Activated CD4-positive, alpha-beta memory T cell treated with anti-CD3 and anti-CD28 coated beads, Interleukin-2, amount 10 ng/mL, durations not matched to agents 7 days and 5 days (primary cell): ENCODE data around the gene RFX1. TPM values are rescaled to one million over a fixed set of nuclear protein-coding genes. Genes with fewer than 3 reads are reported as not detected.
"Not testable (repeated sequence)": the region's sequence is repeated elsewhere in the genome, so short reads cannot be mapped to it uniquely, and the experiment has no call there.

ENCODE experiments used
- CTCF ChIA-PET: fragments of 350-600 bp; sonication (Branson Sonifier 250); formaldehyde crosslinking; loops from one replicate; lab custom pipeline; 2021; ENCODE audit warnings: antibody characterized with exemption, inconsistent platforms; lab: Charles Lee
- POLR2A ChIA-PET: fragments of 350-600 bp; sonication (Branson Sonifier 250); formaldehyde crosslinking; loops from one replicate; lab custom pipeline; 2021; ENCODE audit warnings: antibody characterized with exemption; lab: Charles Lee
- DNase-seq: peaks from one replicate; pipeline ENCODE4 v3.0.0-alpha.2; 2020
- H3K27ac Mint-ChIP-seq: one replicate; pipeline ENCODE4 v1.8.0; 2021; ENCODE audit warnings: mild to moderate bottlenecking, mixed read lengths
- H3K27me3 Mint-ChIP-seq: one replicate; pipeline ENCODE4 v1.8.0; 2021; ENCODE audit warnings: mixed read lengths
- H3K36me3 Mint-ChIP-seq: one replicate; pipeline ENCODE4 v1.8.0; 2021; ENCODE audit warnings: low read depth, mixed read lengths
- H3K4me1 Mint-ChIP-seq: one replicate; pipeline ENCODE4 v1.8.0; 2021; ENCODE audit warnings: mixed read lengths
- H3K4me3 Mint-ChIP-seq: one replicate; pipeline ENCODE4 v1.8.0; 2021; ENCODE audit warnings: mild to moderate bottlenecking, mixed read lengths
- H3K9me3 Mint-ChIP-seq: one replicate; pipeline ENCODE4 v1.8.0; 2021; ENCODE audit warnings: mixed read lengths
- total RNA-seq, 2 experiments: library from RNA; stranded (reverse); gene quantifications; one replicate each; pipeline ENCODE4 v1.2.3, GENCODE V29; 2021

RFX1 gene
- total RNA-seq, 2 experiments from 2014 or later, result 16.8 to 18.6 TPM

DNA sequence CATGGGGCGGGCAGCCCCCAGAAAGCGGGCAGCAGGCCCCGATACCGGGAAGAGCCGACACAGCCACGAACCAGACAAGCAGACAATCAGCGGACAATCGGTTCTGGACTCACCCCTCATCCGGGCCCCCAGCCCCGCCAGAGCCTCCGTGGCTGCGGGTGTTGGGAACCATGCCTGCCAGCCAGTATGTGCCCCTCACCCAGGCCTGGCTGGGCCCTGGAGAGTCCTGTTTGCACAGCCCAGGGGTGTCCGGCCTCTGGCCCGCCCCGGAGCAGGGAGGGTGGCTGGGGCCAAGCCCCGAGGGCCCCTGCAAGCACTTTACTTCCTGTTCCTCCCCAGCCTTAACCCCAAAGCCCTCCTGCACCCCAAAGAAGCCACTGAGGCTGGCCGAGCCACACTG, 75.7 kb downstream of the RFX1 start:
- H3K4me3 Mint-ChIP-seq, result no peak overlapping the region
- no peaks in the 10 kb centered on the region for H3K9me3 Mint-ChIP-seq
- DNase-seq, result no peak
- peaks cover 15% of the 10 kb centered on the region for H3K36me3 Mint-ChIP-seq
- no peak overlapping the region for H3K27ac Mint-ChIP-seq
- H3K4me1 Mint-ChIP-seq, result peaks cover 12% of the 10 kb centered on the region
- ChIA-PET CTCF (no interaction called here), POLR2A (no interaction called here)
- peaks cover 5% of the 10 kb centered on the region for H3K27me3 Mint-ChIP-seq

DNA sequence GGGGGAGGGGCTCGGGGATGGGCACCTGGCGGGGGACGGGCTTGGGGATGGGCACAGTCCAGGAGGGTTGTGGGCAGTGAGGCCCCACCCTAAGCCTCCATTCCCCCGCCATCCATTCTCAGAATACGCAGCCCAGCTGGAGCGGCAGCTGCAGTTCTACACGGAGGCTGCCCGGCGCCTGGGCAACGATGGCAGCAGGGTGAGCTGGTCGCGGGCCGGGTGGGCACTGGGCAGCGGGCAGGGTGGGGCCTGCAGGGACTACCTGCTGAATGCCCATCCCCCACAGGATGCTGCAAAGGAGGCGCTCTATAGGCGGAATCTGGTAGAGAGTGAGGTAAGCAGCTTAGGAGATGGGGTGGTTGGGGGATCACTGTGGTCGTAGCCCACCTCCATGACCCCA, 76.2 kb downstream of the RFX1 start:
- Mint-ChIP-seq H3K9me3 (no peaks in the 10 kb centered on the region), H3K36me3 (peaks cover 17% of the 10 kb centered on the region), H3K27me3 (peaks cover 5% of the 10 kb centered on the region), H3K27ac (no peak overlapping the region), H3K4me1 (peaks cover 12% of the 10 kb centered on the region), H3K4me3 (no peak overlapping the region)
- DNase-seq, result no peak
- CTCF ChIA-PET, result no interaction called here
- POLR2A ChIA-PET, result no interaction called here

DNA sequence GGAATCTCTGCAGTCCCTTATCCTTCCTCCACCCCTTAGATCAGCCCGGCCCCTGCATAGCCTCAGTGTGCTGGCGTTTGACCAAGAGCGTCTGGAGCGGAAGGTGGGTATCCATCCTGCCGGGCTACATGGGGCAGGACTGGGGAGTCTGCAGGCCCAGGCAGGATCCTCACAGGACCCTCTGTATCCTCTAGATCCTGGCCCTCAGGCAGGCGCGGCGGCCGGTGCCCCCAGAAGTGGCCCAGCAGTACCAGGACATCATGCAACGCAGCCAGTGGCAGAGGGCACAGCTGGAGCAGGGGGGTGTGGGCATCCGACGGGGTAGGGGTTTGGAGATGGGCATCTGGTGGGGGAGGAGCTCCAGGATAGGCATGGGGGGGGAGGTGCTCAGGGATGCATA, 76.8 kb downstream of the RFX1 start:
- Mint-ChIP-seq H3K27me3 (peaks cover under 1% of the 10 kb centered on the region), H3K4me1 (peaks cover 12% of the 10 kb centered on the region), H3K36me3 (peaks cover 20% of the 10 kb centered on the region), H3K4me3 (no peak overlapping the region), H3K27ac (no peak overlapping the region), H3K9me3 (no peaks in the 10 kb centered on the region)
- CTCF ChIA-PET, result no interaction called here
- POLR2A ChIA-PET, result no interaction called here
- no peak for DNase-seq

DNA sequence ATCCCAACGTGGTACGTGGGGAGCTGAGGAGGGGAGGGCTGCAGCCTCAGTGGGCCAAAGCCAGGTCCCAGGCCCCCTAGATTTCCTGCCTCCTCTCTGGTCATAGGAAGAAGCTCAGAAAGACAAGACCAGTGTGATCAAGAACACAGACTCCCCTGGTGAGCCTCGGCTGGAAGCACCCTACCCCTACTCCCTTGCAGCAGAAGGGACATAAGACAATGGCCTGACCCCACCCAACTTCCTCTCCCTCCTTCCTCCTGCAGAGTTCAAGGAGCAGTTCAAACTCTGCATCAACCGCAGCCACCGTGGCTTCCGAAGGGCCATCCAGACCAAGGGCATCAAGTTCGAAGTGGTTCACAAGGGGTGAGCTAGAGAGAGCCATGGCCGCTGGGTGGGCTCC, 79.4 kb downstream of the RFX1 start:
- Mint-ChIP-seq H3K27me3 (no peaks in the 10 kb centered on the region), H3K9me3 (no peaks in the 10 kb centered on the region), H3K4me3 (no peak overlapping the region), H3K27ac (peak overlapping the region; percentile 40), H3K36me3 (peaks cover 35% of the 10 kb centered on the region), H3K4me1 (peaks cover 12% of the 10 kb centered on the region)
- ChIA-PET POLR2A (no interaction called here), CTCF (interaction anchor here (1.6 kb wide), 1 partner anchor 10 kb away, joined by 3 read pairs; no protein-coding TSS in a partner anchor)
- no peak for DNase-seq

DNA sequence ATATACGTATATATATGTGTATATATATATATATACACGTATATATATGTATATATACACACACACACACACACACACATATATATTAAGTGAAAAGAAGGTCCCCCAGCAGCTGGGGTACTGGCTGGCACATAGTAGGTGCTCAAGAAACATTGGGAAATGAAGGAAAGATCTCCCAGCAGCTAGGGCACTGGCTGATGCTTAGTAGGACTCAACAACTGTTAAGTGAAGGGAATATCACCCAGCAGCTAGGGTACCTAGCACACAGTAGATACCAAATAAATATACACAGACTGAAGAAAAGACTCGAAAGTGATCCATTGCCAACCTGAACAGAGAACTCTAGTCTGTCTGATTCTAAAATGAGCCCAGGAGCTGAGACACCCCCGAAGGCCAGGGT, 80.1 kb downstream of the RFX1 start:
- Mint-ChIP-seq H3K9me3 (peaks cover 3% of the 10 kb centered on the region), H3K4me1 (peaks cover 12% of the 10 kb centered on the region), H3K36me3 (peaks cover 42% of the 10 kb centered on the region), H3K27ac (peak overlapping the region; percentile 45), H3K27me3 (no peaks in the 10 kb centered on the region), H3K4me3 (no peak overlapping the region)
- ChIA-PET CTCF (interaction anchor here (0.5 to 1.6 kb wide), 2 partner anchors 9 to 152 kb away, joined by 3 read pairs; no protein-coding TSS in a partner anchor), POLR2A (no interaction called here)
- DNase-seq, result no peak

DNA sequence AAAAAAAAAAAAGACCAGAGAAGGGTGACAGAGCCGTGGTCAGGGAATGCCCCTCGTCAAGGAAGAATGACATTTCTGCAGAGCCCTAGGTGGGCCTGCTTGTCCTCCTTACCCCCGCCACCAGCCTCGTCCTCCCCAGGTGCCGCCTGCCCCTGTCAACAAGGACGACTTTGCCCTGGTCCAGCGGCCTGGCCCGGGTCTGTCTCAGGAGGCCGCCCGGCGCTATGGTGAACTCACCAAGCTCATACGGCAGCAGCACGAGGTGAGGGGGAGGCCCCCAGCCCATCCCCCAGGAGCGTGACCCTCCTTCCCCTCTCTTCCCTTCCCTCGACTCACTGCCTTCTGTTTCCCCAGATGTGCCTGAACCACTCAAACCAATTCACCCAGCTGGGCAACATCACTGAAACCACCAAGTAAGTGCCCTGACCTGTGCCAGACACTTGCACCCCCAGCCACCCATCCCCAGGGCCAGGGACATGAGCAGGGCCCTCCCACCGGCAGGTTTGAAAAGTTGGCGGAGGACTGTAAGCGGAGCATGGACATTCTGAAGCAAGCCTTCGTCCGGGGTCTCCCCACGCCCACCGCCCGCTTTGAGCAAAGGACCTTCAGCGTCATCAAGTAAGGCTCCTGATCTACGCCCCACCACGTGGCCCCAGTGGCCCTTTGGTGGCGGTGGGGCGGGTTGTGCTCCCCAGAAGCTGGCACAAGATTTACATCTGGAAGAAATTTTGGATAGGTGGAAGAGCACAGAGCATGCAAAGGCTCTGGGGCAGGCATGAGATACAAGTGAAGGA, 82.7 kb downstream of the RFX1 start:
- Mint-ChIP-seq H3K4me1 (peaks cover 12% of the 10 kb centered on the region), H3K4me3 (no peak overlapping the region), H3K9me3 (peaks cover 4% of the 10 kb centered on the region), H3K27me3 (no peaks in the 10 kb centered on the region), H3K27ac (no peak overlapping the region), H3K36me3 (peaks cover 57% of the 10 kb centered on the region)
- DNase-seq, result no peak
- CTCF ChIA-PET, result no interaction called here
- POLR2A ChIA-PET, result no interaction called here

DNA sequence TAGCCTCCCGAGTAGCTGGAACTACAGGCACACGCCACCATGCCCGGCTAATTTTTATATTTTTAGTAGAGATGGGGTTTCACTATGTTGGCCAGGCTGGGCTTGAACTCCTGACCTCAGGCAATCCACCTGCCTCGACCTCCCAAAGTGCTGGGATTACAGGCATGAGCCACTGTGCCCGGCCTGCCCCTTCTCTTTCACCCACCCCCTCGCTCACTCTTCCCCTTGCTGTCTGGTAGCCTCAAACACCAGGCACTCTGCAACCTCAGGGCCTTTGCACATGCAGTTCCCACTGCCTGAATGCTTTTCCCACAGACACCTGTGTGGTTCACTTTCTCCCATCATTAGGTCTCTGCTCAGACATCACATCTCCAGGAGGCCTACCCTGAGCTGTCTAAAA, 84.0 kb downstream of the RFX1 start:
- CTCF ChIA-PET, result interaction anchor here (1.7 kb wide), 1 partner anchor 215 kb away, joined by 4 read pairs; the partner anchor contains the start of gene ASF1B
- POLR2A ChIA-PET, H3K4me3 Mint-ChIP-seq, H3K27me3 Mint-ChIP-seq, DNase-seq, H3K27ac Mint-ChIP-seq, H3K9me3 Mint-ChIP-seq: not testable (repeated sequence)
- peaks cover 11% of the 10 kb centered on the region for H3K4me1 Mint-ChIP-seq
- peaks cover 56% of the 10 kb centered on the region for H3K36me3 Mint-ChIP-seq

DNA sequence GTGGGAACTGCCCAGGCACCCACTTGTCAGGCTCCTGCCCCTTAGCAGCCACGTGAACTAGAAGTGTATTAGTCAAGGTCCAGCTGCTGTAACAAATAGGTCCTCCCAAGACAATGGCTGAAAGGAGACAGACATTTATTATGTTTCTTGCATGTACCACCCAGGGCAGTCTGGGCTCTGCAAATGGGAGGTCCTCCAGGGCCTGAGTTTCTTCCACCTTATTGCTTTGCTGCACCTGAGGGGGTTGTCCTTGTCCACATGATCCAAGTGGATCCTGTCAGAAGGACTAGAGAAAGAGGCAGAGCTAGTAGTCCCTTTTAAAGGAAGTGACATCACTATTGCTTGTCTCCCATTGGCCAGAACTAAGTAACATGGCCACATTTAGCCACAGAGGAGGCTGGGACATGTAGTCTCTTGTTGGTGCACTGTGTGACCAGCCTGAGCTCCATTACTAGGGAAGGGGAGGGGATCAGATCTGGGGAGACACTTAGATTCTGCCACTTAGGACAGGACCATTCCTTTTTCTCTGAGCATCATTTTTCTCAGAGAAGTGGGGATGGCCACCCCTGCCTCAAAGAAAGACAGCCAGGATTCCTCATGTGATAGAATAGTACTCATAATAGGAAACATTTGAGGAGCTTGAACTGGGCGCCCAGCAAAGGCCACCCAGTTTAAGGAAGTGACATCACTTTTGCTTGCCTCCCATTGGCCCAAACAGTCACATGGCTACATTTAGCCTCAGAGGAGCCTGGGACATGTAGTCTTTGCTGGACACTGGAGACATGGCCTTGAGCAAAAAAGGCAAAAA, 85.0 kb downstream of the RFX1 start:
- ChIA-PET CTCF (interaction anchor here (0.6 to 1.7 kb wide), 3 partner anchors 10 to 216 kb away, joined by 3 to 4 read pairs (median 4); partner anchors contain the start of gene ASF1B), POLR2A (interaction anchor here (0.7 to 1.3 kb wide), 3 partner anchors 10 to 110 kb away, joined by 3 to 5 read pairs (median 3); partner anchors contain the start of gene IL27RA)
- H3K27ac Mint-ChIP-seq, result no peak overlapping the region
- peaks cover 49% of the 10 kb centered on the region for H3K36me3 Mint-ChIP-seq
- no peaks in the 10 kb centered on the region for H3K27me3 Mint-ChIP-seq
- peak; percentile 46 for DNase-seq
- H3K4me3 Mint-ChIP-seq, result no peak overlapping the region
- peaks cover 3% of the 10 kb centered on the region for H3K4me1 Mint-ChIP-seq
- H3K9me3 Mint-ChIP-seq, result peaks cover 4% of the 10 kb centered on the region

DNA sequence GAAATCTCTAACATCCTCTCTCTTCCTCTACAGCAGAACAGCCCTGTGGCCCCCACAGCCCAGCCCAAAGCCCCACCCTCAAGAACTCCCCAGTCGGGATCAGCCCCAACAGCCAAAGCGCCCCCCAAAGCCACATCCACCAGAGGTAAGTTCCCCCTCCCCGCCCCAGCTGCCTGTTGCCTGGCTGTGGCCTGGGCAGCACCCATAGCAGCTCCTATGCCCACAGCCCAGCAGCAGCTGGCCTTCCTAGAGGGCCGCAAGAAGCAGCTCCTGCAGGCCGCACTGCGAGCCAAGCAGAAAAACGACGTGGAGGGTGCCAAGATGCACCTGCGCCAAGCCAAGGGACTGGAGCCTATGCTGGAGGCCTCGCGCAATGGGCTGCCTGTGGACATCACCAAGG, 85.6 kb downstream of the RFX1 start:
- peaks cover 4% of the 10 kb centered on the region for H3K9me3 Mint-ChIP-seq
- CTCF ChIA-PET, result interaction anchor here (1.4 to 1.7 kb wide), 2 partner anchors 18 to 216 kb away, joined by 4 read pairs; partner anchors contain the start of gene ASF1B
- no peak overlapping the region for H3K4me3 Mint-ChIP-seq
- H3K36me3 Mint-ChIP-seq, result peaks cover 47% of the 10 kb centered on the region
- no peaks in the 10 kb centered on the region for H3K4me1 Mint-ChIP-seq
- no peak overlapping the region for H3K27ac Mint-ChIP-seq
- POLR2A ChIA-PET, result interaction anchor here (0.7 to 1.3 kb wide), 3 partner anchors 9 to 111 kb away, joined by 3 to 5 read pairs (median 3); partner anchors contain the start of gene IL27RA
- no peak for DNase-seq
- no peaks in the 10 kb centered on the region for H3K27me3 Mint-ChIP-seq

DNA sequence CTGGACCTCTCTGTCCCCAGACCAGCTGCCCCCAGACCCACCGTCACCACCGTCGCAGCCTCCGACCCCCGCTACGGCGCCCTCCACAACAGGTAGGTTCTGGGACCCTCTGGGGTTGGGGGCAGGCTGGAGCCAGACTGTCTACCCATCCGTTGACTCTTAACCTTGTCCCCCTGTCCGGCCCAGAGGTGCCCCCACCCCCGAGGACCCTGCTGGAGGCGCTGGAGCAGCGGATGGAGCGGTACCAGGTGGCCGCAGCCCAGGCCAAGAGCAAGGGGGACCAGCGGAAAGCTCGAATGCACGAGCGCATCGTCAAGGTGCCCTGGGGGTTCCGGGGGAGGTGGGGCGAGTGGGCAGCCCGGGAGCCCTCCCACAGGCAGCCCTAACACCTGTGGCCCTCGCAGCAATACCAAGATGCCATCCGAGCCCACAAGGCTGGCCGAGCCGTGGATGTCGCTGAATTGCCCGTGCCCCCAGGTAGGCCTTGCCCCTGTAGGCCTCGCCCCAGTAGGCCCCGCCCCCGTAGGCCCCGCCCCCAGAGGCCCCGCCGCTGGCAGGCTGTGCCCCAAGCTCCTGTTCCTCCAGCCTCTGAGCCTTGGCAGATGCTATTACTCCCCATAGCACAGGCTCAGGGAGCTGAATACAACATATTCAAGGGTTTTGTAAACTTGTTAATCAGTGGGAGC, 87.3 kb downstream of the RFX1 start:
- no peak for DNase-seq
- no peaks in the 10 kb centered on the region for H3K27me3 Mint-ChIP-seq
- H3K9me3 Mint-ChIP-seq, result peaks cover 4% of the 10 kb centered on the region
- POLR2A ChIA-PET, result interaction anchor here (0.7 kb wide), 1 partner anchor 12 kb away, joined by 3 read pairs; no protein-coding TSS in a partner anchor
- CTCF ChIA-PET, result interaction anchor here (0.6 kb wide), 1 partner anchor 204 kb away, joined by 4 read pairs; no protein-coding TSS in a partner anchor
- peaks cover 43% of the 10 kb centered on the region for H3K36me3 Mint-ChIP-seq
- H3K27ac Mint-ChIP-seq, result no peak overlapping the region
- H3K4me1 Mint-ChIP-seq, result no peaks in the 10 kb centered on the region
- H3K4me3 Mint-ChIP-seq, result no peak overlapping the region

DNA sequence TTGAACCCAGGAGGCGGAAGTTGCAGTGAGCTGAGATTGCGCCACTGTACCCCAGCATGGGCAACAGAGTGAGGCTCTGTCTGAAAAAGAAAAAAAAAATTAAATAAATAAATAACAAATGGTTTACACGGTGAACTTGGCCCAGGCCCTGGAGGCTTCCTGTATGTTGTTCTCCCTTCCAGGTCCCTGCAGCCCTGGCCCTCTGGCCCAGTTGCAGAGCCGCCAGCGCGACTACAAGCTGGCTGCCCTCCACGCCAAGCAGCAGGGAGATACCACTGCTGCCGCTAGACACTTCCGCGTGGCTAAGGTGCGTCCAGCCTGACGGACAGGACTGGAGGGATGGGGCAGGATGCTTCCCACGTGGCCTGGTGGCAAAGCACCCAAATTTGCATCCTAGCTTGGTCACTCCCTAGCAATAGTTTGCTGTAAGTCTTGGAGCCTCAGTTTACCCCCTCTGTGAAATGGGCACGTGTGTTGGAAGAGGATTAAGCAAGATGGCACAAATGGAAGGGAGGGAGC, 88.2 kb downstream of the RFX1 start:
- H3K4me3 Mint-ChIP-seq, result no peak overlapping the region
- ChIA-PET CTCF (no interaction called here), POLR2A (interaction anchor here (0.7 to 1.6 kb wide), 2 partner anchors 11 to 114 kb away, joined by 3 to 4 read pairs; partner anchors contain the start of gene IL27RA)
- peaks cover 43% of the 10 kb centered on the region for H3K36me3 Mint-ChIP-seq
- no peak for DNase-seq
- no peak overlapping the region for H3K27ac Mint-ChIP-seq
- no peaks in the 10 kb centered on the region for H3K4me1 Mint-ChIP-seq
- H3K9me3 Mint-ChIP-seq, result peaks cover 4% of the 10 kb centered on the region
- no peaks in the 10 kb centered on the region for H3K27me3 Mint-ChIP-seq

DNA sequence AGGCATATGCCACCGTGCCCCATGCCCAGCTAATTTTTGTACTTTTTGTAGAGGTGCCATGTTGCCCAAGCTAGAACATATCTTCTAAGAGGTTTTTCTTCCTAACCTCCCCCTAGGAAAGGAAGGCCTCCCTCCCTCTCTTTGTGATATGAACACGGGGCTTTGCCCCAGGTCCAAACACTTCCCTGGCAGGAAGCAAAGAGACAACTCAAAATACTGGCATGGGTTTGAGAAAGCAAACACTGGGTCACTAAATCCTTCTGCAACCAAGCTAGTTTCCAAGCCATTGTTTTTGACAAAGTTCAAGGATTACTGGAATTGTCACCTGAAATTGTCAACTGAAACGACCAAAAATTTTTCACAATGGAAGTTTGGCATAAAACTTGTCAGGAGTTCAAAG, 91.3 kb downstream of the RFX1 start:
- Mint-ChIP-seq H3K4me3 (no peak overlapping the region), H3K27me3 (no peaks in the 10 kb centered on the region), H3K4me1 (peaks cover under 1% of the 10 kb centered on the region), H3K9me3 (no peaks in the 10 kb centered on the region), H3K27ac (no peak overlapping the region), H3K36me3 (peaks cover 32% of the 10 kb centered on the region)
- ChIA-PET POLR2A (no interaction called here), CTCF (no interaction called here)
- no peak for DNase-seq
